OCI-LY1 (cell line): ENCODE measurements around the gene ACTL7B.
"Not testable (repeated sequence)": the region's sequence is repeated elsewhere in the genome, so short reads cannot be mapped to it uniquely, and the experiment has no call there.

Source experiments
- H2AFZ ChIP-seq: fragments of 200-600 bp; sonication (generic), shearing (Covaris generic); 2 replicates; pipeline ENCODE4 v1.6.0; 2014; ENCODE audit warnings: antibody characterized with exemption, mild to moderate bottlenecking, low read length
- H3F3A ChIP-seq: fragments of 200-600 bp; sonication (generic), shearing (Covaris generic); 2 replicates; pipeline ENCODE4 v1.6.0; 2014; ENCODE audit warnings: mild to moderate bottlenecking, antibody characterized with exemption, low read length, moderate library complexity; ENCODE audit not compliant: insufficient read depth
- H3K27ac ChIP-seq: fragments of 200-600 bp; sonication (generic); 2 replicates; pipeline ENCODE4 v1.5.1; 2014; ENCODE audit warnings: low read length, mixed run types, mild to moderate bottlenecking, low read depth; ENCODE audit not compliant: poor library complexity, severe bottlenecking
- H3K27me3 ChIP-seq: fragments of 200-600 bp; sonication (generic); 2 replicates; pipeline ENCODE4 v1.6.0; 2014; ENCODE audit warnings: antibody characterized with exemption, mild to moderate bottlenecking, low read length, moderate library complexity; ENCODE audit not compliant: insufficient read depth
- H3K36me3 ChIP-seq: fragments of 200-600 bp; sonication (generic); 2 replicates; pipeline ENCODE4 v1.6.1; 2014; ENCODE audit warnings: mild to moderate bottlenecking, antibody characterized with exemption, low read length, moderate library complexity, mixed read lengths; ENCODE audit not compliant: insufficient read depth
- H3K4me1 ChIP-seq: fragments of 200-600 bp; sonication (generic); 2 replicates; pipeline ENCODE4 v1.5.1; 2014; ENCODE audit warnings: mild to moderate bottlenecking, low read length, moderate library complexity; ENCODE audit not compliant: insufficient read depth, severe bottlenecking
- H3K4me2 ChIP-seq: fragments of 200-600 bp; sonication (generic), shearing (Covaris generic); 2 replicates; pipeline ENCODE4 v1.6.1; 2014; ENCODE audit warnings: low read length
- H3K4me3 ChIP-seq: fragments of 200-600 bp; sonication (generic); 2 replicates; pipeline ENCODE4 v1.5.1; 2014; ENCODE audit warnings: low read length, low read depth, mild to moderate bottlenecking, mixed read lengths; ENCODE audit not compliant: poor library complexity, severe bottlenecking
- H3K79me2 ChIP-seq: fragments of 200-600 bp; shearing (Covaris generic); 2 replicates; pipeline ENCODE4 v1.6.1; 2016; ENCODE audit warnings: mixed run types, low read length, mixed read lengths; ENCODE audit not compliant: insufficient read depth
- H3K9ac ChIP-seq: fragments of 200-600 bp; sonication (generic), shearing (Covaris generic); 2 replicates; pipeline ENCODE4 v1.6.1; 2014; ENCODE audit warnings: mild to moderate bottlenecking, low read length, mixed read lengths
- H3K9me2 ChIP-seq: fragments of 200-600 bp; sonication (generic), shearing (Covaris generic); 2 replicates; pipeline ENCODE4 v1.6.1; 2014; ENCODE audit warnings: low read depth, mild to moderate bottlenecking, low read length, mixed read lengths
- H3K9me3 ChIP-seq: fragments of 200-600 bp; shearing (Covaris generic); 2 replicates; pipeline ENCODE4 v1.6.1; 2014; ENCODE audit warnings: low read length, mixed read lengths
- H4K20me1 ChIP-seq: fragments of 200-600 bp; sonication (generic), shearing (Covaris generic); 2 replicates; pipeline ENCODE4 v1.6.0; 2016; ENCODE audit warnings: mild to moderate bottlenecking, low read length; ENCODE audit not compliant: insufficient read depth
- CTCF ChIP-seq: fragments of 200-600 bp; sonication (generic), shearing (Covaris generic); IDR thresholded peaks from 2 replicates; pipeline ENCODE4 v1.5.1; 2017; ENCODE audit warnings: mild to moderate bottlenecking, antibody characterized with exemption, low read length, moderate library complexity, mixed read lengths
- EZH2 ChIP-seq: fragments of 200-600 bp; sonication (generic), shearing (Covaris generic); IDR thresholded peaks from 2 replicates; pipeline ENCODE4 v1.8.0; 2017; ENCODE audit warnings: borderline replicate concordance, mixed run types, mild to moderate bottlenecking, antibody characterized with exemption, low read length, moderate library complexity, mixed read lengths

ACTL7B gene

DNA sequence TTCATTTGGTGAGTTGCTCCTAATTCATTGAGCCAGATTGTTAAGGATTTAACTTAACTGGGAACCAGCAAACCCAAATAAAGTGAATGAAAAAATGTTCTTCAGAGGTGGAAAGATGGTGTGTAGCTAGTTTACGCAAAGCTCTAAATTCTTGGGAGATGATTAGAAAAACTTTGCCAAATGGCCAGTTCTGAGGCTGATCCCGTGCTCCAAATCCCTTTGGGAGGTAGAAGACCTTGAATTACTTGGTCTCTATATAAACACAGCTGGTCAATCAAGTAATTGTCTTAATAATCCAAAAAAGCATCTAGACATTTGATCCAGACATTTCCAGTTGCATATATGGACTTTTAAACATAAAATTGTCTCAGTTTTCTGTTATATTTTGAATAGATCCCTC lies 11.4 kb downstream of the ACTL7B start:
- Histone ChIP-seq H3K9me3 (no peaks in the 10 kb centered on the region), H3K9me2 (no peaks in the 10 kb centered on the region), H3K27ac (no peak overlapping the region), H3K4me1 (no peaks in the 10 kb centered on the region), H3K79me2 (no peaks in the 10 kb centered on the region), H3K4me3 (no peak overlapping the region), H3K27me3 (no peaks in the 10 kb centered on the region), H3K4me2 (no peak overlapping the region), H3K36me3 (no peaks in the 10 kb centered on the region), H3K9ac (no peak overlapping the region), H4K20me1 (no peaks in the 10 kb centered on the region), H2AFZ (no peak overlapping the region), H3F3A (no peaks in the 10 kb centered on the region)
- TF ChIP-seq CTCF (no peak), EZH2 (no peak)

DNA sequence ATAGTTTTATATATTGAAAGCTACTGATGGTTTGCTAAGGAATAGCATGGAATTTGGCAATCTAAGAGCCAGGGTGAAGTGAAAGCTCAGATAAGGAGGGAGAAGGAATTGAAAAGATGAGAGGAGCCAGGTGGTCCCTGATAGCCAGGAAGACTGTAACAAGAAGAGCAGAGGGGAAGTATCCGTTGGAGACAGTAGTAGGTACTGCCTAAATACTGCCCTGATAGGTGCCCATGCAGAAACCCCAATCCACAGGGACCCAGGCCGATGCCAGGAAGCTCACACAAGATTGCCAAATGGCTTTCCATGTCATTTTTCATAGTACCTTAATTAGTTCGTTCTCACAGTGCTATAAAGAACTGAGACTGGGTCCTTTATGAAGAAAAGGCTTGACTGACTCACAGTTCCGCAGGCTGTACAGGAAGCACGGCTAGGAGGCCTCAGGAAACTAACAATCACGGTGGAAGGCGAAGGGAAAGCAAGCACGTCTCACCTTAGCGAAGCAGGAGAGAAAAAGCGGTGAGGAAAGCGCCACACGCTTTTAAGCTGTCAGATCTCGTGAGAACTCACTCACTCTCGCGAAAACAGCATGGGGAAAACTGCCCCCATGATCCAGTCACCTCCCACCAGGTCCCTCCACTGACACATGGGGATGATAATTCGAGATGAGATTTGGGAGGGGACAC lies 13.0 kb downstream of the ACTL7B start:
- no peaks in the 10 kb centered on the region for H3F3A ChIP-seq
- no peak overlapping the region for H3K4me2 ChIP-seq
- H3K27ac ChIP-seq, result no peak overlapping the region
- no peaks in the 10 kb centered on the region for H3K9me3 ChIP-seq
- H3K4me1 ChIP-seq, result no peaks in the 10 kb centered on the region
- H4K20me1 ChIP-seq, result no peaks in the 10 kb centered on the region
- no peaks in the 10 kb centered on the region for H3K27me3 ChIP-seq
- no peaks in the 10 kb centered on the region for H3K36me3 ChIP-seq
- no peak overlapping the region for H3K9ac ChIP-seq
- no peak overlapping the region for H3K4me3 ChIP-seq
- no peaks in the 10 kb centered on the region for H3K79me2 ChIP-seq
- no peak for TF ChIP-seq CTCF
- no peak for TF ChIP-seq EZH2
- H3K9me2 ChIP-seq, result no peaks in the 10 kb centered on the region
- H2AFZ ChIP-seq, result no peak overlapping the region

DNA sequence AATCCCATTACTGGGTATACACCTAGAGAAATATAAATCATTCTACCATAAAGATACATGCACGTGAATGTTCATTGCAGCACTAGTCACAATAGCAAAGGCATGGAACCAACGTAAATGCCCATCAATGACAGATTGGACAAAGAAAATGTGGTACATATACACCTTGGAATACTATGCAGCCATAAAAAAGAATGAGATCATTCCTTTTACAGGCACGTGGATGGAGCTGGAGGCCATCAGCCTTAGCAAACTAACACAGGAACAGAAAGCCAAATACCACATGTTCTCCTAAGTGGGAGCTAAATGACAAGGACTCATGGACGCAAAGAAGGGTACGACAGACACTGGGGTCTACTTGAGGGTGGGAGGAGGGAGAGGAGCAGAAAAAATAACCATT lies 16.2 kb downstream of the ACTL7B start:
- not testable (repeated sequence) for H3K27me3 ChIP-seq, H3K79me2 ChIP-seq, H3K4me2 ChIP-seq, H3K4me3 ChIP-seq, H3F3A ChIP-seq, H3K9me3 ChIP-seq, H3K4me1 ChIP-seq, H4K20me1 ChIP-seq, H3K9me2 ChIP-seq, H3K9ac ChIP-seq, H3K27ac ChIP-seq, H3K36me3 ChIP-seq, H2AFZ ChIP-seq

GRCh38 chr9:108838017-108838416 lies 17.8 kb downstream of the ACTL7B start:
- no peaks in the 10 kb centered on the region for H3K9me3 ChIP-seq
- H3K4me1 ChIP-seq, result no peaks in the 10 kb centered on the region
- H3K9me2 ChIP-seq, result no peaks in the 10 kb centered on the region
- no peak overlapping the region for H2AFZ ChIP-seq
- H3K36me3 ChIP-seq, result no peaks in the 10 kb centered on the region
- H3K27ac ChIP-seq, result no peak overlapping the region
- no peak overlapping the region for H3K4me2 ChIP-seq
- H3F3A ChIP-seq, result no peaks in the 10 kb centered on the region
- no peaks in the 10 kb centered on the region for H3K79me2 ChIP-seq
- TF ChIP-seq EZH2, result no peak
- no peak for TF ChIP-seq CTCF
- no peaks in the 10 kb centered on the region for H4K20me1 ChIP-seq
- no peak overlapping the region for H3K9ac ChIP-seq
- H3K27me3 ChIP-seq, result no peaks in the 10 kb centered on the region
- no peak overlapping the region for H3K4me3 ChIP-seq
